PC-9 (cell line): Measurements from ENCODE around the gene ASTN2. TPM values are rescaled to one million over a fixed set of nuclear protein-coding genes. Genes with fewer than 3 reads are reported as not detected.

Experiments
- BruUV-seq: library from RNA; stranded (reverse); fragments of 400-500 nt; replicated peaks from 2 replicates; lab custom pipeline; 2021; lab: Mats Ljungman, UMichigan
- CTCF ChIA-PET: fragments of 300-600 bp; sonication (Branson Sonifier 250); formaldehyde crosslinking; loops from one replicate; lab custom pipeline; 2022; ENCODE audit warnings: antibody characterized with exemption; lab: Charles Lee
- POLR2A ChIA-PET: fragments of 300-600 bp; sonication (Branson Sonifier 250); formaldehyde crosslinking; loops from one replicate; lab custom pipeline; 2022; ENCODE audit warnings: antibody characterized with exemption; ENCODE audit not compliant: unreplicated experiment; lab: Charles Lee
- DNase-seq, 2 experiments: peaks; one replicate each; pipeline versions ENCODE4 v3.0.0 to v3.0.0-alpha.2; 2015 to 2022; ENCODE audit warnings: mixed read lengths in 1 of 2
- H2AFZ ChIP-seq: fragments of 200-600 bp; sonication (generic); 2 replicates; pipeline ENCODE4 v1.8.1; 2017; ENCODE audit warnings: antibody characterized with exemption
- H3F3A ChIP-seq: fragments of 200-600 bp; sonication (generic); 2 replicates; pipeline ENCODE4 v1.8.1; 2017; ENCODE audit warnings: antibody characterized with exemption, mild to moderate bottlenecking, low read depth; ENCODE audit not compliant: insufficient read depth
- H3K27ac ChIP-seq: fragments of 200-600 bp; sonication (generic); 2 replicates; pipeline ENCODE4 v1.6.1; 2016; ENCODE audit warnings: mixed run types
- H3K27me3 ChIP-seq: fragments of 200-600 bp; sonication (generic); 2 replicates; pipeline ENCODE4 v1.6.1; 2016; ENCODE audit warnings: low read depth, mixed run types; ENCODE audit not compliant: insufficient read depth
- H3K36me3 ChIP-seq: fragments of 200-600 bp; sonication (generic); 2 replicates; pipeline ENCODE4 v1.6.1; 2016; ENCODE audit warnings: low read depth, mixed run types
- H3K4me1 ChIP-seq: fragments of 200-600 bp; sonication (generic); replicated peaks from 2 replicates; pipeline ENCODE4 v1.6.1; 2016; ENCODE audit warnings: mixed run types; ENCODE audit not compliant: insufficient read depth
- H3K4me2 ChIP-seq: fragments of 200-600 bp; sonication (generic); 2 replicates; pipeline ENCODE4 v1.6.1; 2017; ENCODE audit warnings: mixed run types
- H3K4me3 ChIP-seq: fragments of 200-600 bp; sonication (generic); 2 replicates; pipeline ENCODE4 v1.6.1; 2016; ENCODE audit warnings: mixed run types
- H3K79me2 ChIP-seq: fragments of 200-600 bp; sonication (generic); 2 replicates; pipeline ENCODE4 v1.6.1; 2017; ENCODE audit warnings: low read depth, mixed run types
- H3K9me2 ChIP-seq: fragments of 200-600 bp; sonication (generic); 2 replicates; pipeline ENCODE4 v1.8.1; 2017; ENCODE audit warnings: mild to moderate bottlenecking; ENCODE audit not compliant: insufficient read depth
- H3K9me3 ChIP-seq: fragments of 200-600 bp; sonication (generic); 2 replicates; pipeline ENCODE4 v1.8.1; 2016; ENCODE audit warnings: low read depth; ENCODE audit not compliant: insufficient read depth
- H4K20me1 ChIP-seq: fragments of 200-600 bp; sonication (generic); 2 replicates; pipeline ENCODE4 v1.8.1; 2017; ENCODE audit not compliant: insufficient read depth
- EZH2 ChIP-seq: fragments of 200-600 bp; sonication (generic); IDR thresholded peaks from 2 replicates; pipeline ENCODE4 v1.8.0; 2017; ENCODE audit warnings: antibody characterized with exemption, low read depth
- intact Hi-C: fragments of 100-400 bp; cut with micrococcal nuclease; formaldehyde crosslinking; loops from one replicate; pipeline ENCODE4 v1.10.0; 2022; ENCODE audit not compliant: unreplicated experiment
- total RNA-seq: library from RNA; stranded (reverse); gene quantifications from 2 replicates; pipeline ENCODE4 v1.2.3, GENCODE V29; 2021
- TF ChIP-seq, protein P1 (sequence below): fragments of 200-600 bp; sonication (generic); conservative IDR thresholded peaks from 2 replicates; pipeline ENCODE4 v1.6.1; 2017; ENCODE audit warnings: mixed run types, antibody characterized with exemption, mild to moderate bottlenecking, moderate library complexity

Gene ASTN2
- total RNA-seq, 1 experiment from 2014 or later, result 6.2 TPM

- Histone ChIP-seq H3K36me3 (no peaks in the 10 kb centered on the region), H3K4me3 (no peak overlapping the region), H3K27ac (no peak overlapping the region), H3F3A (no peaks in the 10 kb centered on the region), H3K9me3 (no peaks in the 10 kb centered on the region), H3K4me1 (no peaks in the 10 kb centered on the region), H2AFZ (no peak overlapping the region), H3K27me3 (no peaks in the 10 kb centered on the region), H3K4me2 (no peak overlapping the region), H3K79me2 (no peaks in the 10 kb centered on the region), H4K20me1 (no peaks in the 10 kb centered on the region), H3K9me2 (no peaks in the 10 kb centered on the region)
- no peak for DNase-seq
- no TSS peak for BruUV-seq
- intact Hi-C loops, result loop anchor here (5.0 kb wide), 1 partner anchor 608 kb away; no protein-coding TSS in a partner anchor
- ChIA-PET POLR2A (no interaction called here), CTCF (no interaction called here)
- TF ChIP-seq EZH2, result no peak
- TF ChIP-seq, protein P1, sequence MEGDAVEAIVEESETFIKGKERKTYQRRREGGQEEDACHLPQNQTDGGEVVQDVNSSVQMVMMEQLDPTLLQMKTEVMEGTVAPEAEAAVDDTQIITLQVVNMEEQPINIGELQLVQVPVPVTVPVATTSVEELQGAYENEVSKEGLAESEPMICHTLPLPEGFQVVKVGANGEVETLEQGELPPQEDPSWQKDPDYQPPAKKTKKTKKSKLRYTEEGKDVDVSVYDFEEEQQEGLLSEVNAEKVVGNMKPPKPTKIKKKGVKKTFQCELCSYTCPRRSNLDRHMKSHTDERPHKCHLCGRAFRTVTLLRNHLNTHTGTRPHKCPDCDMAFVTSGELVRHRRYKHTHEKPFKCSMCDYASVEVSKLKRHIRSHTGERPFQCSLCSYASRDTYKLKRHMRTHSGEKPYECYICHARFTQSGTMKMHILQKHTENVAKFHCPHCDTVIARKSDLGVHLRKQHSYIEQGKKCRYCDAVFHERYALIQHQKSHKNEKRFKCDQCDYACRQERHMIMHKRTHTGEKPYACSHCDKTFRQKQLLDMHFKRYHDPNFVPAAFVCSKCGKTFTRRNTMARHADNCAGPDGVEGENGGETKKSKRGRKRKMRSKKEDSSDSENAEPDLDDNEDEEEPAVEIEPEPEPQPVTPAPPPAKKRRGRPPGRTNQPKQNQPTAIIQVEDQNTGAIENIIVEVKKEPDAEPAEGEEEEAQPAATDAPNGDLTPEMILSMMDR, result no peak
Observed at GRCh38 chr9:116490321-116490720, 924.5 kb downstream of the ASTN2 start.

GRCh38 chr9:116488373-116488772, 926.5 kb downstream of the ASTN2 start:
- BruUV-seq, result no TSS peak
- H4K20me1 ChIP-seq, result no peaks in the 10 kb centered on the region
- H3K36me3 ChIP-seq, result no peaks in the 10 kb centered on the region
- no peak overlapping the region for H3K27ac ChIP-seq
- no peak overlapping the region for H3K4me2 ChIP-seq
- H3K4me1 ChIP-seq, result no peaks in the 10 kb centered on the region
- no peaks in the 10 kb centered on the region for H3F3A ChIP-seq
- H3K4me3 ChIP-seq, result no peak overlapping the region
- TF ChIP-seq, protein P1, result no peak
- TF ChIP-seq EZH2, result no peak
- intact Hi-C loops, result no loop called here
- H3K79me2 ChIP-seq, result no peaks in the 10 kb centered on the region
- H3K9me2 ChIP-seq, result no peaks in the 10 kb centered on the region
- DNase-seq, result no peak
- H3K9me3 ChIP-seq, result no peaks in the 10 kb centered on the region
- POLR2A ChIA-PET, result no interaction called here
- CTCF ChIA-PET, result no interaction called here
- no peak overlapping the region for H2AFZ ChIP-seq
- no peaks in the 10 kb centered on the region for H3K27me3 ChIP-seq

GRCh38 chr9:116484492-116485061, 930.3 kb downstream of the ASTN2 start:
- Histone ChIP-seq H3F3A (no peaks in the 10 kb centered on the region), H4K20me1 (no peaks in the 10 kb centered on the region), H3K36me3 (no peaks in the 10 kb centered on the region), H3K4me3 (no peak overlapping the region), H3K79me2 (no peaks in the 10 kb centered on the region), H3K9me2 (no peaks in the 10 kb centered on the region), H3K4me2 (no peak overlapping the region), H2AFZ (no peak overlapping the region), H3K27ac (no peak overlapping the region), H3K27me3 (no peaks in the 10 kb centered on the region), H3K4me1 (no peaks in the 10 kb centered on the region), H3K9me3 (no peaks in the 10 kb centered on the region)
- intact Hi-C loops, result loop anchor here (5.0 kb wide), 1 partner anchor 332 kb away; the partner anchor contains the start of gene PAPPA
- POLR2A ChIA-PET, result no interaction called here
- DNase-seq, result no peak
- TF ChIP-seq, protein P1, result no peak
- TF ChIP-seq EZH2, result no peak
- CTCF ChIA-PET, result no interaction called here
- no TSS peak for BruUV-seq
